ENCODE data around the gene C2CD2.
"Not testable (repeated sequence)": the region's sequence is repeated elsewhere in the genome, so short reads cannot be mapped to it uniquely, and the experiment has no call there.

C2CD2 gene

DNA sequence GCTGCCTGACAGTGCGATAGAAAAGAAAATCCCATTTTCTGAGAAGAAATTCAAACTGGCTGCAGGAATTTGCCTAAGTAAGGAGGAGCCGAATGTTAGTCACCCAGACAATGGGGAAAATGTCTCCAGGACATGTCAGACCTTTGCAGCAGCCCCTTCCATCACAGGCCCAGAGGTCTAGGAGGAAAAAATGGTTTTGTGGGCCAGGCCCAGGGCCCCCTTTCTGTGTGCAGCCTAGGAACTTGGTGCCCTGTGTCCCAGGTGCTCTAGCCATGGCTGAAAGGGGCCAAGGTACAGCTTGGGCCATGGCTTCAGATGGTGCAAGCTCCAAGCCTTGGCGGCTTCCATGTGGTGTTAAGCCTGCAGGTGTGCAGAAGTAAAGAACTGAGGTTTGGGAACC, 41.8 kb upstream of the C2CD2 start:
- no peak for DNase-seq (ENCODE audit: low read depth)
- no peak overlapping the region for H3K4me3 ChIP-seq (ENCODE audit: low read length)
- TF ChIP-seq, protein P1, sequence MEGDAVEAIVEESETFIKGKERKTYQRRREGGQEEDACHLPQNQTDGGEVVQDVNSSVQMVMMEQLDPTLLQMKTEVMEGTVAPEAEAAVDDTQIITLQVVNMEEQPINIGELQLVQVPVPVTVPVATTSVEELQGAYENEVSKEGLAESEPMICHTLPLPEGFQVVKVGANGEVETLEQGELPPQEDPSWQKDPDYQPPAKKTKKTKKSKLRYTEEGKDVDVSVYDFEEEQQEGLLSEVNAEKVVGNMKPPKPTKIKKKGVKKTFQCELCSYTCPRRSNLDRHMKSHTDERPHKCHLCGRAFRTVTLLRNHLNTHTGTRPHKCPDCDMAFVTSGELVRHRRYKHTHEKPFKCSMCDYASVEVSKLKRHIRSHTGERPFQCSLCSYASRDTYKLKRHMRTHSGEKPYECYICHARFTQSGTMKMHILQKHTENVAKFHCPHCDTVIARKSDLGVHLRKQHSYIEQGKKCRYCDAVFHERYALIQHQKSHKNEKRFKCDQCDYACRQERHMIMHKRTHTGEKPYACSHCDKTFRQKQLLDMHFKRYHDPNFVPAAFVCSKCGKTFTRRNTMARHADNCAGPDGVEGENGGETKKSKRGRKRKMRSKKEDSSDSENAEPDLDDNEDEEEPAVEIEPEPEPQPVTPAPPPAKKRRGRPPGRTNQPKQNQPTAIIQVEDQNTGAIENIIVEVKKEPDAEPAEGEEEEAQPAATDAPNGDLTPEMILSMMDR (IDR thresholded peaks at IDR 0.05; ENCODE audit: insufficient read depth, low read depth, low read length, missing control alignments) = no peak

DNA sequence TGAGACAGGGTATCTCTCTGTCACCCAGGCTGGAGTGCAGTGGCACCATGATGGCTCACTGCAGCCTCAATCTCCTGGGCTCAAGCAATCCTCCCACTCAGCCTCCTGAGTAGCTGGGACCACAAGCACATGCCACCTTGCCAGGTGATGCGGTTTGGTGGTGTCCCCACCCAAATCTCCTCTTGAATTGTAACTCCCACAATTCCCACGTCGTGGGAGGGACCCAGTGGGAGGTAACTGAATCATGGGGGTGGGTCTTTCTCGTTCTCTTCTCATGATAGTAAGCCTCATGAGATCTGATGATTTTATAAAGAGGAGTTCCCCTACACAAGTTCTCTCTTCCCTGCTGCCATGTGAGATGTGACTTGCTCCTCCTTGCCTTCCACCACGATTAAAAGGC, 40.8 kb upstream of the C2CD2 start:
- not testable (repeated sequence) for H3K4me3 ChIP-seq (ENCODE audit: low read length); DNase-seq (ENCODE audit: low read depth)

DNA sequence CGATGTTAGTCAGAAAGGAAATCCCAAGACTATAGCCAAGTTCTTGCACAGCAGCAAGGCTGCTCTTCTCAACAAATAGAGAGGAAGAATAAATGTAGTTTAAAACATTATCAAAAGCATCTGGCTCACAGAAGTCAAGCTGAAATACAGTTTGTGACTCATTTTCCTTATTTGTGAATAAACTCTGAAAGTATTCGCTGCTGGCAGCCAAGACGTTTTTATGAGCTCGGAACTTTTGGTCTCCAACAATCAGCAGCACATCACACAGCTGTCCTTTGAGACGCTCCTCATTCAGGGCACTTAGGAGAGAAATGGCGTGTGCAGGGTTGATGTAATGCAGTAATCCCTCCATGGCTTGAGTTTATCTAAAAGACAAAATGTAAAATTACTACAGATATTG, 39.9 kb upstream of the C2CD2 start:
- no peak for DNase-seq (ENCODE audit: low read depth)
- no peak overlapping the region for H3K4me3 ChIP-seq (ENCODE audit: low read length)
- TF ChIP-seq, protein P1 (IDR thresholded peaks at IDR 0.05; ENCODE audit: insufficient read depth, low read depth, low read length, missing control alignments) = no peak

DNA sequence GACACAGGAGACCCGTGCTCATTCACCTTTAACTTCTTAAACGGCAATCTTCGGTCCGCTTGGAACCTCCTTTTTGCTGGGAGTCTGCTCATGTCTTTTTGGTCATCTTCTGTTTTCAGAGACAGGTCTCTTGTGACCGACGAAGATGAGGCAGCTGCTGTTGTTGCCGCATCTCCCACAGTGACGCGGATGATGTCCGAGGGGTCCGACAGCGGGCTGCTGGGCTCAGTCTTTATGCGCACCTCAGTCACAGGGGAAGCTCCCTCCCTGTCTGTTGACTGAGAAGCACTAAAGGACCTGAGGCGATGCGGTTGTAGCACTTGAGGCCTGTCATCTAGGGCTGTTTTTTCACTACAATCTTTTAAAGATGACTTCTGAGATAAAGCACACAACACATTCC, 38.8 kb upstream of the C2CD2 start:
- TF ChIP-seq, protein P1 (IDR thresholded peaks at IDR 0.05; ENCODE audit: insufficient read depth, low read depth, low read length, missing control alignments) = no peak
- DNase-seq (ENCODE audit: low read depth) = no peak

DNA sequence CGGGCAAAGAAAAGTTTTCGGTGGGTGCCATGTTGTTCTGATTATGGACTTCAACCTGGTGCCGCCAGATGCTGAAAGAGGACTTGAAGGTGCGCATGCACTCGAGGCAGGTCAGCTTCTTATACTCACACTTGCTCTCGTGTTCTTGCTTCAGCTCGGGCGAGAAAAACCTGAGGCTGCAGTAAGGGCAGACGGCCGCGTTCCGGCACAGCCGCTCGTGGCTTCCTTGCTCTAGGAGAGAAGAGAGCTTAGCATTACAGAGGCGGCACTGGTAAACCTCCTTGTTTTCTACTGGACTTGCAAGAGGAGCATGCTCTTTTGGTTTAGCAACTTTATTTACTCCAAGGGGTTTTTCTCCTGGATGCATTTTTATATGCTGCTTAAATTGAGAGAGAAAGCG, 37.8 kb upstream of the C2CD2 start:
- no peak for DNase-seq (ENCODE audit: low read depth)
- TF ChIP-seq, protein P1 (IDR thresholded peaks at IDR 0.05; ENCODE audit: insufficient read depth, low read depth, low read length, missing control alignments) = no peak
- H3K4me3 ChIP-seq (ENCODE audit: low read length) = no peak overlapping the region

More for the DNA sequence above, 38.8 kb upstream of the C2CD2 start:
- no peak overlapping the region for H3K4me3 ChIP-seq (ENCODE audit: low read length)

DNA sequence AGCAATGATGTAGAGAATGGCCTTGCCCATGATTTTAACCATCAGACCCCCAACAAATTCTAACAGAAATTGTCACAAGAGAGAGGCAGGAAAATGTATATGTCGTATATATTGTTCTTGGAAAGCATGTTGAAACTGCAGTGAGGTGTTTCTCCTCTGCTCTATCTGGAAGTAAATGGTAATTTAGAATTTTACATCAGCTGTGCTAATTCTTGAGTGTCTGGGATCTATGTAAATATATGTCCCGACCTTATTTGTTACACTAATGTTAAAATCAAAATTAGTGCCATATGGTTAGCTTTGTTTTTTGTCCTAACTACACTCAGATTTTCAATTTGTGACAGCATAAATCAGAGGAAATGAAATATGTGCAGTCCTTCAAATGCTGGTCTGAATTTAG, 35.9 kb upstream of the C2CD2 start:
- no peak for DNase-seq (ENCODE audit: low read depth)
- H3K4me3 ChIP-seq (ENCODE audit: low read length) = no peak overlapping the region
- TF ChIP-seq, protein P1 (IDR thresholded peaks at IDR 0.05; ENCODE audit: insufficient read depth, low read depth, low read length, missing control alignments) = no peak

DNA sequence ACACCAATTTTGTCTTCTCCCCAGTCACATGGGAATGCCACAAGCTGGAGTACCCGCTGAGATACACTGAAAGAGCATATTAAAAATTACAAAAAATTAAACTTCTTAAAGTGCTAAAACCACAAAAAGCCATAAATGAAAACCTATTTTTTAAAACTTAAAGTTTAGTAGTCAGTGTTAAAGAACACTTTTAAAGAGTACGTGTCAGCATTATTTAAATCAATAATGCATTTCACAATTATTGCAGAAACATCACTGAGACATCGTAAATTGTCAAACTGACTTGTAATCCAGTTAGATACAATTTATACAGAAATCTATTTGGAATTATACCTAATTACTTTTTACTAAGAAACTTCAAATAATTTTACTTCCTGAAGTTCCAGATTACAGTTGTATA, 33.5 kb upstream of the C2CD2 start:
- no peak overlapping the region for H3K4me3 ChIP-seq (ENCODE audit: low read length)
- TF ChIP-seq, protein P1 (IDR thresholded peaks at IDR 0.05; ENCODE audit: insufficient read depth, low read depth, low read length, missing control alignments) = no peak
- no peak for DNase-seq (ENCODE audit: low read depth)
